ENCODE results near the gene TNS2. TPM values are rescaled to one million over a fixed set of nuclear protein-coding genes. Genes with fewer than 3 reads are reported as not detected.
"Not testable (repeated sequence)": the region's sequence is repeated elsewhere in the genome, so short reads cannot be mapped to it uniquely, and the experiment has no call there.

TNS2 gene
- total RNA-seq, 1 donor from 2014 or later: 120 TPM

GRCh38 chr12:53099071-53099882, 49.4 kb downstream of the TNS2 start:
- DNase-seq (peak; percentile 93), ATAC-seq (peak; percentile 70)
- intact Hi-C loops (cut with micrococcal nuclease): no loop called here

GRCh38 chr12:53100466-53101151, 50.7 kb downstream of the TNS2 start:
- intact Hi-C loops (cut with micrococcal nuclease): no loop called here
- DNase-seq: no peak
- no peak for ATAC-seq

- ATAC-seq (no peak), DNase-seq (no peak)
- intact Hi-C loops (cut with micrococcal nuclease): no loop called here
Observed at GRCh38 chr12:53101266-53101665, 51.4 kb downstream of the TNS2 start.

GRCh38 chr12:53101931-53102781, 52.3 kb downstream of the TNS2 start:
- intact Hi-C loops (cut with micrococcal nuclease): no loop called here
- no peak for DNase-seq
- ATAC-seq: no peak

GRCh38 chr12:53102883-53103807, 53.3 kb downstream of the TNS2 start, which contains the start of gene SOAT2:
TSS of gene SOAT2 (plus strand) at chr12:53103486. CDS start at chr12:53103578, 92 bp downstream.
- DNase-seq (no peak), ATAC-seq (no peak)
- intact Hi-C loops (cut with micrococcal nuclease): no loop called here

- intact Hi-C loops (cut with micrococcal nuclease): no loop called here
- DNase-seq: no peak
- no peak for ATAC-seq
Observed at GRCh38 chr12:53103860-53104305, 54.0 kb downstream of the TNS2 start.

- no peak for ATAC-seq
- intact Hi-C loops (cut with micrococcal nuclease): no loop called here
- DNase-seq: no peak
Observed at GRCh38 chr12:53105256-53105655, 55.4 kb downstream of the TNS2 start.

- intact Hi-C loops (cut with micrococcal nuclease): no loop called here
- DNase-seq (no peak), ATAC-seq (no peak)
Observed at GRCh38 chr12:53105712-53106439, 56.0 kb downstream of the TNS2 start.

GRCh38 chr12:53107122-53107521, 57.3 kb downstream of the TNS2 start:
- intact Hi-C loops (cut with micrococcal nuclease): no loop called here
- DNase-seq (no peak), ATAC-seq (no peak)

GRCh38 chr12:53112431-53112830, 62.6 kb downstream of the TNS2 start:
- DNase-seq; intact Hi-C loops (cut with micrococcal nuclease); ATAC-seq: not testable (repeated sequence)

GRCh38 chr12:53113136-53113705, 63.4 kb downstream of the TNS2 start:
- no peak for ATAC-seq
- intact Hi-C loops (cut with micrococcal nuclease): no loop called here
- no peak for DNase-seq

GRCh38 chr12:53113951-53114350, 64.1 kb downstream of the TNS2 start:
- intact Hi-C loops (cut with micrococcal nuclease): no loop called here
- no peak for DNase-seq

More at GRCh38 chr12:53113951-53114350, 64.1 kb downstream of the TNS2 start:
- ATAC-seq: no peak

Small RNAs within 50 kb of the gene (microRNA-seq; reads per million reads assigned to microRNA genes)
- not detected for gene MIR6757 (ENCODE audit: borderline number of aligned reads)

Other genes starting within 250 kb of the TNS2 start
- not detected for gene KRT4, start 235.9 kb upstream of the TNS2 start, total RNA-seq
- gene KRT79, start 215.8 kb upstream of the TNS2 start, total RNA-seq: not detected
- not detected for gene KRT78, start 201.1 kb upstream of the TNS2 start, total RNA-seq
- 100 TPM for gene KRT8, start 145.0 kb upstream of the TNS2 start, total RNA-seq
- gene KRT18, start 100.9 kb upstream of the TNS2 start, total RNA-seq: 9.2 TPM
- 513 TPM for gene EIF4B, start 43.6 kb upstream of the TNS2 start, total RNA-seq
- gene SPRYD3, start 29.3 kb downstream of the TNS2 start, total RNA-seq: 39.8 TPM
- gene IGFBP6, start 47.6 kb downstream of the TNS2 start, total RNA-seq: 45.5 TPM
- gene SOAT2, start 53.4 kb downstream of the TNS2 start, total RNA-seq: 0.12 TPM
- gene ZNF740, start 130.7 kb downstream of the TNS2 start, total RNA-seq: 31.6 TPM
- 9.6 TPM for gene CSAD, start 130.9 kb downstream of the TNS2 start, total RNA-seq
- 1.3 TPM for gene ITGB7, start 157.2 kb downstream of the TNS2 start, total RNA-seq
- gene RARG, start 182.1 kb downstream of the TNS2 start, total RNA-seq: 16.9 TPM
- 0.17 TPM for gene ESPL1, start 218.2 kb downstream of the TNS2 start, total RNA-seq
- gene PFDN5, start 245.5 kb downstream of the TNS2 start, total RNA-seq: 374 TPM
- gene MYG1, start 249.6 kb downstream of the TNS2 start, total RNA-seq: 42.5 TPM

Measured in left ventricle myocardium superior (tissue), 1 donor.